ENCODE measurements around the gene PSME1.

Gene PSME1

GRCh38 chr14:24113801-24114531 lies 22.0 kb upstream of the PSME1 start:
- TF ChIP-seq CTCF (IDR thresholded peaks at IDR 0.05; ENCODE audit: low read depth, low read length, missing control alignments): no peak
- in situ Hi-C loops (cut with HindIII; ENCODE audit: low sequenced_read_pairs): no loop called here
- DNase-seq (ENCODE audit: low read depth): peak; percentile 54
- H3K4me3 ChIP-seq (ENCODE audit: low read depth, low read length): peak overlapping the region; percentile 94

- in situ Hi-C loops (cut with HindIII; ENCODE audit: low sequenced_read_pairs): no loop called here
- TF ChIP-seq CTCF (IDR thresholded peaks at IDR 0.05; ENCODE audit: low read depth, low read length, missing control alignments): no peak
- peak within 1 kb of the TSS; percentile 94 for H3K4me3 ChIP-seq (ENCODE audit: low read depth, low read length)
- peak; percentile 99 for DNase-seq (ENCODE audit: low read depth)
These were observed 21.2 kb upstream of the PSME1 start, which contains the start of the genes DCAF11 and NRL for GRCh38 chr14:24114532-24115421. Gene DCAF11, plus strand, starts transcription at chr14:24114777. Its CDS starts 818 bp downstream, at chr14:24115595. Gene NRL, minus strand, starts transcription at chr14:24114949. Its CDS starts 32,101 bp downstream, at chr14:24082848.

- H3K4me3 ChIP-seq (ENCODE audit: low read depth, low read length): peak overlapping the region; percentile 94
- no peak for DNase-seq (ENCODE audit: low read depth)
- TF ChIP-seq CTCF (IDR thresholded peaks at IDR 0.05; ENCODE audit: low read depth, low read length, missing control alignments): no peak
- in situ Hi-C loops (cut with HindIII; ENCODE audit: low sequenced_read_pairs): no loop called here
These were observed 20.4 kb upstream of the PSME1 start for GRCh38 chr14:24115422-24116127.

GRCh38 chr14:24116128-24116814 lies 19.7 kb upstream of the PSME1 start:
- DNase-seq (ENCODE audit: low read depth): no peak
- H3K4me3 ChIP-seq (ENCODE audit: low read depth, low read length): no peak overlapping the region
- no peak for TF ChIP-seq CTCF (IDR thresholded peaks at IDR 0.05; ENCODE audit: low read depth, low read length, missing control alignments)
- in situ Hi-C loops (cut with HindIII; ENCODE audit: low sequenced_read_pairs): no loop called here

GRCh38 chr14:24117179-24117578 lies 18.8 kb upstream of the PSME1 start:
- DNase-seq (ENCODE audit: low read depth): no peak
- no peak overlapping the region for H3K4me3 ChIP-seq (ENCODE audit: low read depth, low read length)
- in situ Hi-C loops (cut with HindIII; ENCODE audit: low sequenced_read_pairs): no loop called here
- no peak for TF ChIP-seq CTCF (IDR thresholded peaks at IDR 0.05; ENCODE audit: low read depth, low read length, missing control alignments)

All from astrocyte of the cerebellum (primary cell).